Neuronal stem cell (in vitro differentiated cells): ENCODE measurements around the gene SURF4.
A peak's percentile ranks its signal among the peaks of the same experiment; 100 is the strongest.

Source experiments
- DNase-seq: peaks from one replicate; pipeline ENCODE4 v3.0.0-alpha.2; 2013; ENCODE audit warnings: low spot score
- H2AFZ ChIP-seq: one replicate; pipeline ENCODE4 v1.6.1; 2013; ENCODE audit warnings: mild to moderate bottlenecking, low read length, inconsistent platforms
- H2AK5ac ChIP-seq: 2 replicates; pipeline ENCODE4 v1.6.1; 2013; ENCODE audit warnings: low read depth, mild to moderate bottlenecking, inconsistent platforms, low read length, moderate library complexity, mixed read lengths
- H2BK120ac ChIP-seq: 2 replicates; pipeline ENCODE4 v1.6.1; 2013; ENCODE audit warnings: low read depth, mild to moderate bottlenecking, inconsistent platforms, low read length, moderate library complexity, mixed read lengths
- H2BK12ac ChIP-seq: one replicate; pipeline ENCODE4 v1.6.1; 2013; ENCODE audit warnings: low read length, inconsistent platforms
- H2BK15ac ChIP-seq: 2 replicates; pipeline ENCODE4 v1.6.1; 2013; ENCODE audit warnings: mild to moderate bottlenecking, low read length, inconsistent platforms, mixed read lengths
- H2BK5ac ChIP-seq: one replicate; pipeline ENCODE4 v1.6.1; 2013; ENCODE audit warnings: inconsistent platforms, mild to moderate bottlenecking, low read length, moderate library complexity
- H3K14ac ChIP-seq: one replicate; pipeline ENCODE4 v1.6.1; 2013; ENCODE audit warnings: low read length, inconsistent platforms
- H3K18ac ChIP-seq: 2 replicates; pipeline ENCODE4 v1.6.1; 2013; ENCODE audit warnings: low read length, inconsistent platforms
- H3K23ac ChIP-seq: 2 replicates; pipeline ENCODE4 v1.6.1; 2013; ENCODE audit warnings: low read depth, mild to moderate bottlenecking, mixed read lengths, low read length, inconsistent platforms; ENCODE audit not compliant: poor library complexity
- H3K27ac ChIP-seq: replicated peaks from 3 replicates; pipeline ENCODE4 v1.5.1; 2013; ENCODE audit warnings: low read length, inconsistent platforms
- H3K27me3 ChIP-seq, 3 experiments: 2 replicates each; pipeline ENCODE4 v1.6.1; 2013; ENCODE audit warnings: low read length in 3 of 3, mild to moderate bottlenecking in 2 of 3, inconsistent platforms in 1 of 3, low read depth in 1 of 3, mixed read lengths in 1 of 3, moderate library complexity in 1 of 3; ENCODE audit not compliant: control insufficient read depth in 3 of 3, insufficient read depth in 3 of 3
- H3K36me3 ChIP-seq, 2 donors: replicated peaks in 1 of 2; 2 replicates each; pipeline ENCODE4 v1.6.1; 2013; ENCODE audit warnings: low read length in 2 of 2; ENCODE audit not compliant: control insufficient read depth in 2 of 2, insufficient read depth in 2 of 2
- H3K4ac ChIP-seq: 2 replicates; pipeline ENCODE4 v1.6.1; 2013; ENCODE audit warnings: inconsistent platforms, mild to moderate bottlenecking, low read length, moderate library complexity
- H3K4me1 ChIP-seq, 2 donors: 1 replicate in 1 of 2; 2 replicates in 1 of 2; pipeline ENCODE4 v1.6.1; 2013; ENCODE audit warnings: low read length in 2 of 2, low read depth in 1 of 2; ENCODE audit not compliant: control insufficient read depth in 2 of 2, insufficient read depth in 1 of 2
- H3K4me2 ChIP-seq: one replicate; pipeline ENCODE4 v1.6.1; 2013; ENCODE audit warnings: mild to moderate bottlenecking, low read length, inconsistent platforms; ENCODE audit not compliant: insufficient read depth, poor library complexity, severe bottlenecking
- H3K4me3 ChIP-seq, 2 donors: 2 replicates each; pipeline ENCODE4 v1.5.1; 2013; ENCODE audit warnings: low read length in 2 of 2, mild to moderate bottlenecking in 2 of 2, inconsistent platforms in 1 of 2, moderate library complexity in 1 of 2
- H3K79me1 ChIP-seq: one replicate; pipeline ENCODE4 v1.6.1; 2013; ENCODE audit warnings: low read depth, mild to moderate bottlenecking, inconsistent platforms, low read length, moderate library complexity
- H3K9ac ChIP-seq: one replicate; pipeline ENCODE4 v1.6.1; 2013; ENCODE audit warnings: mild to moderate bottlenecking, low read depth, low read length, inconsistent platforms; ENCODE audit not compliant: poor library complexity
- H3K9me3 ChIP-seq, 2 donors: replicated peaks in 1 of 2; 2 replicates each; pipeline versions ENCODE3 to v1.6.1; 2013; ENCODE audit warnings: low read length in 2 of 2, mild to moderate bottlenecking in 2 of 2, inconsistent platforms in 1 of 2, low read depth in 1 of 2, mixed read lengths in 1 of 2, moderate library complexity in 1 of 2; ENCODE audit not compliant: control insufficient read depth in 2 of 2, insufficient read depth in 1 of 2
- H4K8ac ChIP-seq: one replicate; pipeline ENCODE4 v1.6.1; 2013; ENCODE audit warnings: low read depth, mild to moderate bottlenecking, inconsistent platforms, low read length, moderate library complexity
- H4K91ac ChIP-seq: one replicate; pipeline ENCODE4 v1.6.1; 2013; ENCODE audit warnings: low read length, low read depth, mild to moderate bottlenecking, inconsistent platforms; ENCODE audit not compliant: poor library complexity
- WGBS, 2 donors: extraction: QIAGEN DNeasy Blood & Tissue Kit; methylation state at CpG; one replicate each; pipeline ENCODE4 v1.1.7; 2013; ENCODE audit warnings: missing lambda C conversion rate in 2 of 2, mixed read lengths in 1 of 2; ENCODE audit not compliant: insufficient read length in 2 of 2, insufficient replicate concordance in 1 of 2; ENCODE audit errors: extremely low coverage in 2 of 2; 5-methylcytosine and 5-hydroxymethylcytosine counted together

Gene SURF4

DNA sequence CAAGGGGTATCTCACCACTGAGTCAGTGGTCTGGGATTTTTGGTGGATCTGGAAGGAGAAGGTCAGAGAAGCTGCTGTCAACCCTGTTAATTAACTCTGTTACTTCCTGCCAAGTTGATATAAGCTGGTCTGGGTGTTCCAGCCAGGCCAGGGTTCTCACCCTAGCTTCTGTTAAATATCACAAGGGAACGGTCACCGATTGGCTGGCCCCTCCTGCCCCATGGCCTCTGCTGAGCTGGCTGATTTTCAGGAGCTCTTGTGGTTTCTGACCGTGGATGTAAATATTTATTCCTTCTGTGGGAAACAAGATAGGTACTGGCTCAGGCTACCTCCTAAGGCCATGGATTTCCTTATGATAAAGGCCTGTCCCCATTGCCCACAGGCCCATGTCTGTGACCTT lies 47.4 kb upstream of the SURF4 start:
- Histone ChIP-seq H3K18ac (no peak overlapping the region), H3K27ac (no peak overlapping the region), H3K27me3 (peaks cover 0 to 8% (median 0%) of the 10 kb centered on the region in 3 experiments), H3K23ac (no peak overlapping the region), H2BK120ac (no peak overlapping the region), H3K4ac (no peak overlapping the region), H4K8ac (no peak overlapping the region), H3K4me1 (peaks cover 0 to 4% of the 10 kb centered on the region in 2 donors), H3K36me3 (peaks cover 4 to 5% of the 10 kb centered on the region in 2 donors), H3K79me1 (no peaks in the 10 kb centered on the region), H3K9me3 (peaks cover 4 to 8% of the 10 kb centered on the region in 2 donors), H2BK5ac (no peak overlapping the region), H2BK12ac (no peak overlapping the region), H3K4me2 (no peak overlapping the region), H3K9ac (no peak overlapping the region), H3K14ac (no peak overlapping the region), H2AK5ac (no peak overlapping the region), H3K4me3 (no peak overlapping the region), H2AFZ (no peak overlapping the region), H2BK15ac (no peak overlapping the region), H4K91ac (no peak overlapping the region)
- WGBS, 2 donors: no CpG with 5 or more reads among the region's 3 CpGs
- DNase-seq: no peak

- Histone ChIP-seq H4K8ac (no peak within 1 kb of the TSS), H2AFZ (no peak within 1 kb of the TSS), H2BK15ac (peak within 1 kb of the TSS; percentile 39), H3K79me1 (no peaks in the 10 kb centered on the region), H4K91ac (no peak within 1 kb of the TSS), H2BK120ac (no peak within 1 kb of the TSS), H3K4ac (no peak within 1 kb of the TSS), H3K36me3 (peaks cover 0 to 3% of the 10 kb centered on the region in 2 donors), H3K4me3 (no peak within 1 kb of the TSS), H3K9ac (peak within 1 kb of the TSS; percentile 47), H3K14ac (no peak within 1 kb of the TSS), H3K23ac (no peak within 1 kb of the TSS), H2BK5ac (no peak within 1 kb of the TSS), H3K9me3 (no peaks in the 10 kb centered on the region), H3K27ac (no peak within 1 kb of the TSS), H2AK5ac (peak within 1 kb of the TSS; percentile 45), H3K4me2 (no peak within 1 kb of the TSS), H3K18ac (peak within 1 kb of the TSS; percentile 58), H3K4me1 (peaks cover under 1 to 4% of the 10 kb centered on the region in 2 donors), H3K27me3 (no peaks in the 10 kb centered on the region), H2BK12ac (peak within 1 kb of the TSS; percentile 75)
- no CpG with 5 or more reads among the region's 23 CpGs for WGBS, 2 donors
- DNase-seq: no peak
Observed at GRCh38 chr9:133421615-133422542, 46.0 kb upstream of the SURF4 start, which contains the start of gene ADAMTS13. TSS of gene ADAMTS13 (plus strand) at chr9:133422367. CDS start at chr9:133422444, 77 bp downstream.

- no peak overlapping the region for H3K4me2 ChIP-seq
- H3K79me1 ChIP-seq: peaks cover 2% of the 10 kb centered on the region
- no peak overlapping the region for H3K4ac ChIP-seq
- H2AK5ac ChIP-seq: no peak overlapping the region
- no peak overlapping the region for H2BK15ac ChIP-seq
- H2BK120ac ChIP-seq: no peak overlapping the region
- no peak overlapping the region for H4K91ac ChIP-seq
- no peak overlapping the region for H2BK12ac ChIP-seq
- DNase-seq: no peak
- no peaks in the 10 kb centered on the region for H3K9me3 ChIP-seq
- H3K4me3 ChIP-seq: no peak overlapping the region
- H3K9ac ChIP-seq: peak overlapping the region; percentile 16
- no peak overlapping the region for H2BK5ac ChIP-seq
- no peak overlapping the region for H3K27ac ChIP-seq
- H3K23ac ChIP-seq: no peak overlapping the region
- no peak overlapping the region for H3K18ac ChIP-seq
- H2AFZ ChIP-seq: no peak overlapping the region
- H3K4me1 ChIP-seq: peaks cover 3 to 9% of the 10 kb centered on the region in 2 donors
- WGBS, 2 donors: no CpG with 5 or more reads among the region's 5 CpGs
- no peak overlapping the region for H3K14ac ChIP-seq
- H3K36me3 ChIP-seq: peaks cover 3 to 12% of the 10 kb centered on the region in 2 donors
- H3K27me3 ChIP-seq: no peaks in the 10 kb centered on the region
- no peak overlapping the region for H4K8ac ChIP-seq
Observed at GRCh38 chr9:133420392-133420827, 44.5 kb upstream of the SURF4 start.

DNA sequence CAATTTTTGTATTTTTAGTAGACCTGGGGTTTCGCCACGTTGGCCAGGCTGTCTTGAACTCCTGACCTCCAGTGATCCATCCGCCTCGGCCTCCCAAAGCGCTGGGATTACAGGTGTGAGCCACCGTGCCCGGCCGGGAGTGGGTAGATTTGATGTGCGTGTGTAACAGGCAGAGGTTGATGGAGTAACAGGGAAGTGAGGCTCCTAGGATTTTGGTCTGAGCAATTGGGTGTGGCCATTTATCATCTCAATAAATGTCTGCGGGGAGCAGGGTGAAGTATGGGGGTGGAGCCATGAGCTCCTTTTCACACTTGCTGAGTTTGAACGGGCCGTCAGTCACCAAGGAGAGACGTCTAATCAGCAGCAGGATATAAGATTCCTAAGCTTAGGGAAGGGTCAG lies 43.1 kb upstream of the SURF4 start:
- H3K27me3 ChIP-seq: no peaks in the 10 kb centered on the region
- H3K79me1 ChIP-seq: peaks cover 2% of the 10 kb centered on the region
- H2BK15ac ChIP-seq: no peak overlapping the region
- H2BK12ac ChIP-seq: no peak overlapping the region
- H3K4ac ChIP-seq: no peak overlapping the region
- H3K27ac ChIP-seq: no peak overlapping the region
- no peak overlapping the region for H2AK5ac ChIP-seq
- H3K36me3 ChIP-seq: peaks cover 9 to 26% of the 10 kb centered on the region in 2 donors
- peak overlapping the region; percentile 3 for H3K4me2 ChIP-seq
- no peak overlapping the region for H4K8ac ChIP-seq
- DNase-seq: no peak
- H3K14ac ChIP-seq: no peak overlapping the region
- no peak overlapping the region for H3K23ac ChIP-seq
- H4K91ac ChIP-seq: no peak overlapping the region
- WGBS, 2 donors: no CpG with 5 or more reads among the region's 13 CpGs
- H3K18ac ChIP-seq: no peak overlapping the region
- peak overlapping the region in 1 of 2 donors; percentile 73 for H3K4me3 ChIP-seq
- peaks cover 3 to 9% of the 10 kb centered on the region in 2 donors for H3K4me1 ChIP-seq
- no peak overlapping the region for H3K9ac ChIP-seq
- no peak overlapping the region for H2BK5ac ChIP-seq
- no peak overlapping the region for H2BK120ac ChIP-seq
- H2AFZ ChIP-seq: no peak overlapping the region
- H3K9me3 ChIP-seq: no peaks in the 10 kb centered on the region
